ENCODE measurements around the gene CDC14A.
"Not testable (repeated sequence)": the region's sequence is repeated elsewhere in the genome, so short reads cannot be mapped to it uniquely, and the experiment has no call there.

- not testable (repeated sequence) for TF ChIP-seq EZH2 (IDR thresholded peaks at IDR 0.05; ENCODE audit: borderline replicate concordance, insufficient read depth, low read length, poor library complexity, severe bottlenecking); CTCF (IDR thresholded peaks at IDR 0.05; ENCODE audit: poor library complexity, severe bottlenecking); POLR2AphosphoS5 (IDR thresholded peaks at IDR 0.05); SMC3 (conservative IDR thresholded peaks at IDR 0.05; ENCODE audit: poor library complexity)
Measured at GRCh38 chr1:100339735-100340134, 12.6 kb upstream of the CDC14A start.
